Tibial artery (tissue), 4 donors: ENCODE measurements around the gene NOG.

ENCODE experiments used
- DNase-seq, 2 donors: peaks; one replicate each; pipeline ENCODE4 v3.0.0-alpha.2; 2019
- H3K27ac ChIP-seq, 2 donors: fragments of 200-600 bp; sonication (generic) in 1 of 2; 1 replicate in 1 of 2; 2 replicates in 1 of 2; pipeline ENCODE4 v1.5.1; 2018 to 2019; ENCODE audit warnings: mild to moderate bottlenecking in 1 of 2
- H3K27me3 ChIP-seq, 2 donors: fragments of 200-600 bp; sonication (generic) in 1 of 2; one replicate each; pipeline versions ENCODE4 v1.5.1 to v1.6.0; 2016 to 2019
- H3K36me3 ChIP-seq, 3 donors: fragments of 200-600 bp; sonication (generic) in 2 of 3; one replicate each; pipeline ENCODE4 v1.5.1; 2016 to 2019; ENCODE audit warnings: mild to moderate bottlenecking in 2 of 3
- H3K4me1 ChIP-seq, 4 donors: fragments of 200-600 bp; sonication (generic) in 2 of 4; 1 replicate in 3 of 4; 2 replicates in 1 of 4; pipeline ENCODE4 v1.5.1; 2016 to 2019
- H3K4me3 ChIP-seq, 2 donors: fragments of 200-600 bp; sonication (generic) in 1 of 2; 1 replicate in 1 of 2; 2 replicates in 1 of 2; pipeline ENCODE4 v1.5.1; 2018 to 2019; ENCODE audit warnings: mild to moderate bottlenecking in 2 of 2
- H3K9me3 ChIP-seq, 3 donors: fragments of 200-600 bp; sonication (generic) in 1 of 3; one replicate each; pipeline ENCODE4 v1.5.1; 2016 to 2019
- intact Hi-C: fragments of 100-400 bp; cut with DNase I; formaldehyde crosslinking; loops from one replicate; pipeline ENCODE4 v1.15.0; 2023; ENCODE audit warnings: low total_unique reads
- TF ChIP-seq, protein P1 (sequence below), 2 experiments: fragments of 200-600 bp in 1 of 2; fragments of 450-650 bp in 1 of 2; IDR thresholded peaks; one replicate each; pipeline ENCODE4 v1.5.1; 2017 to 2019; ENCODE audit warnings: antibody characterized with exemption in 2 of 2, mild to moderate bottlenecking in 1 of 2, moderate library complexity in 1 of 2

NOG gene

DNA sequence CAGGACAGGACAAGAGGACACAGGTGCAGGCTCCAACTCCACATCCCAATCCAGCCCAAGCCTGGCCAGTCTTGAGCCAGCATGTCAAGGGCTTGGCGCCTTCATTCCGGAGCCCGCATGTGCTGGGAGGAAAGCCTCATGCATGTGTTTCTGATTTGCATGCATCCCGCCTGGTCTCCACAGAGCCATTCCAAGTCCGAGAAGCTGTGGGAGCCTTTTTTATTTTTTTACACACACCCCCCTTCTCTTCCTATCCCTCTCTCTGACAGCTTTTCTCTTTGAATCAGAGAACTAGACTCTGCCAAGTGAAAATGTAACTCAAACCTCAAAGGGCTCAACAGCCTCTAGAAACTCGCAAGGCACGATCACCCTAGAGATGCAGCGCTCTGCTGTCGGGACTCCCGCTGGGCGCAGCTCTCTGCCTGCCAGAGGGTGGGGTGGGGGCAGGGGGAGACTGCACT lies 45.1 kb downstream of the NOG start:
- H3K27me3 ChIP-seq: peaks cover 0 to 21% of the 10 kb centered on the region in 2 donors
- no peak overlapping the region for H3K4me3 ChIP-seq
- no peaks in the 10 kb centered on the region for H3K36me3 ChIP-seq
- TF ChIP-seq, protein P1, sequence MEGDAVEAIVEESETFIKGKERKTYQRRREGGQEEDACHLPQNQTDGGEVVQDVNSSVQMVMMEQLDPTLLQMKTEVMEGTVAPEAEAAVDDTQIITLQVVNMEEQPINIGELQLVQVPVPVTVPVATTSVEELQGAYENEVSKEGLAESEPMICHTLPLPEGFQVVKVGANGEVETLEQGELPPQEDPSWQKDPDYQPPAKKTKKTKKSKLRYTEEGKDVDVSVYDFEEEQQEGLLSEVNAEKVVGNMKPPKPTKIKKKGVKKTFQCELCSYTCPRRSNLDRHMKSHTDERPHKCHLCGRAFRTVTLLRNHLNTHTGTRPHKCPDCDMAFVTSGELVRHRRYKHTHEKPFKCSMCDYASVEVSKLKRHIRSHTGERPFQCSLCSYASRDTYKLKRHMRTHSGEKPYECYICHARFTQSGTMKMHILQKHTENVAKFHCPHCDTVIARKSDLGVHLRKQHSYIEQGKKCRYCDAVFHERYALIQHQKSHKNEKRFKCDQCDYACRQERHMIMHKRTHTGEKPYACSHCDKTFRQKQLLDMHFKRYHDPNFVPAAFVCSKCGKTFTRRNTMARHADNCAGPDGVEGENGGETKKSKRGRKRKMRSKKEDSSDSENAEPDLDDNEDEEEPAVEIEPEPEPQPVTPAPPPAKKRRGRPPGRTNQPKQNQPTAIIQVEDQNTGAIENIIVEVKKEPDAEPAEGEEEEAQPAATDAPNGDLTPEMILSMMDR (IDR thresholded peaks at IDR 0.05): no peak
- intact Hi-C loops: no loop called here
- no peak overlapping the region for H3K27ac ChIP-seq
- no peaks in the 10 kb centered on the region for H3K4me1 ChIP-seq
- DNase-seq: no peak
- no peaks in the 10 kb centered on the region for H3K9me3 ChIP-seq

- H3K27me3 ChIP-seq: peaks cover 0 to 21% of the 10 kb centered on the region in 2 donors
- DNase-seq: no peak
- H3K27ac ChIP-seq: no peak overlapping the region
- no peaks in the 10 kb centered on the region for H3K9me3 ChIP-seq
- TF ChIP-seq, protein P1 (IDR thresholded peaks at IDR 0.05): no peak
- no peak overlapping the region for H3K4me3 ChIP-seq
- intact Hi-C loops: no loop called here
- no peaks in the 10 kb centered on the region for H3K36me3 ChIP-seq
- H3K4me1 ChIP-seq: no peaks in the 10 kb centered on the region
Measured at GRCh38 chr17:56639517-56639916, 46.0 kb downstream of the NOG start.

DNA sequence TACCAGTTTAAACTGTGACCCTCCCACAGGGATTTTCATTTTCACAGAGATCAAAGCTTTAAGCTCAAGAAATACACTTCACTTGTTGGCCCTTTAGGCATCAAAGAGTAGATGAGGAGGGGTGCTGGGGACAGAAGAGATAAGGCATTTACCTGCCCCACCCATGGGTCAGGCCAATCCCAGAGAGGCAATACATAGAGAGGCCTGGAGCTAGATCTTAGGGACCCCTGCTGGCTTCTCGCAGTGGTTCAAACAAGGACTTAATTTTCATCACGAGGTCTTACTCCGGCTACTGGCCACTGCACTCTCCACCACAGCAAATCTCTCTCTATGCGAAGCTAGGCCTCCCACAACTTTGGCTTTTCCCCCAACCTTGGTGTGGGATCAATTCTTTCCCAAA lies 46.6 kb downstream of the NOG start:
- Histone ChIP-seq H3K36me3 (no peaks in the 10 kb centered on the region), H3K9me3 (no peaks in the 10 kb centered on the region), H3K4me3 (no peak overlapping the region), H3K4me1 (no peaks in the 10 kb centered on the region), H3K27ac (no peak overlapping the region), H3K27me3 (peaks cover 0 to 21% of the 10 kb centered on the region in 2 donors)
- TF ChIP-seq, protein P1 (IDR thresholded peaks at IDR 0.05): no peak
- DNase-seq: no peak
- intact Hi-C loops: no loop called here

GRCh38 chr17:56641373-56641772 lies 47.9 kb downstream of the NOG start:
- no peaks in the 10 kb centered on the region for H3K36me3 ChIP-seq
- intact Hi-C loops: no loop called here
- no peak for DNase-seq
- H3K4me1 ChIP-seq: no peaks in the 10 kb centered on the region
- no peak overlapping the region for H3K4me3 ChIP-seq
- H3K9me3 ChIP-seq: no peaks in the 10 kb centered on the region
- no peak overlapping the region for H3K27ac ChIP-seq
- TF ChIP-seq, protein P1 (IDR thresholded peaks at IDR 0.05): no peak
- peaks cover 0 to 21% of the 10 kb centered on the region in 2 donors for H3K27me3 ChIP-seq

- Histone ChIP-seq H3K36me3 (no peaks in the 10 kb centered on the region), H3K4me3 (no peak overlapping the region), H3K27ac (no peak overlapping the region), H3K4me1 (no peaks in the 10 kb centered on the region), H3K9me3 (no peaks in the 10 kb centered on the region), H3K27me3 (peaks cover 0 to 21% of the 10 kb centered on the region in 2 donors)
- no peak for DNase-seq
- TF ChIP-seq, protein P1 (IDR thresholded peaks at IDR 0.05): no peak
- intact Hi-C loops: no loop called here
Measured at GRCh38 chr17:56641894-56642293, 48.4 kb downstream of the NOG start.

DNA sequence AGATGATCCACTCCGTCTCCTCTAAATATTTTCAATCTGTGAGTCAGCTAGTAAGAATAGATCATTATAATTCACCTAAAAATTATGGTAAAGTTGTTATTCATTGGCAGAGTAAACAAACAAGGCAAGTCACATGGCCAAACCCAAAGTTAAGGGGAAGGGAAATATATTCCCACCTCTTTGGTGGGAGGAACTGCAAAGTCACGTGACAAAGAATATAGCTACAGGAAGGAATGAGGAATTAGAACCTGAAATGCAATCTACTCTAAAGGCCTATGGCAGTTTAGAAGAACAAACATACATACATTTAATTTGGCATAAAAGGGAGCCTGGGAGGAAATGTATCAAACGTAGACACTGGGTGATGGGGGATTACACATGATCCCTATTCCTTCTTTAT lies 48.9 kb downstream of the NOG start:
- Histone ChIP-seq H3K36me3 (no peaks in the 10 kb centered on the region), H3K9me3 (no peaks in the 10 kb centered on the region), H3K4me1 (no peaks in the 10 kb centered on the region), H3K27ac (no peak overlapping the region), H3K27me3 (peaks cover 0 to 21% of the 10 kb centered on the region in 2 donors), H3K4me3 (no peak overlapping the region)
- intact Hi-C loops: no loop called here
- TF ChIP-seq, protein P1 (IDR thresholded peaks at IDR 0.05): no peak
- no peak for DNase-seq
